H9 (cell line): ENCODE measurements around the gene GRIK4. TPM values are rescaled to one million over a fixed set of nuclear protein-coding genes. Genes with fewer than 3 reads are reported as not detected.

Experiments
- DNase-seq: peaks from one replicate; pipeline ENCODE4 v3.0.0-alpha.2; 2017
- H2AFZ ChIP-seq: one replicate; pipeline ENCODE4 v1.6.1; 2013; ENCODE audit warnings: mild to moderate bottlenecking, low read length, control low read depth, moderate library complexity
- H2AK5ac ChIP-seq: 2 replicates; pipeline ENCODE4 v1.6.1; 2013; ENCODE audit warnings: low read length, control low read depth, mixed read lengths; ENCODE audit not compliant: insufficient read length
- H2BK120ac ChIP-seq: one replicate; pipeline ENCODE4 v1.6.1; 2013; ENCODE audit warnings: low read depth, mild to moderate bottlenecking, low read length, control low read depth, inconsistent platforms; ENCODE audit not compliant: poor library complexity, severe bottlenecking
- H2BK12ac ChIP-seq: 2 replicates; pipeline ENCODE4 v1.6.1; 2013; ENCODE audit warnings: low read length, control low read depth, mixed read lengths, low read depth; ENCODE audit not compliant: insufficient read length
- H2BK15ac ChIP-seq: 2 replicates; pipeline ENCODE4 v1.6.1; 2013; ENCODE audit warnings: low read depth, low read length, control low read depth
- H2BK20ac ChIP-seq: one replicate; pipeline ENCODE4 v1.6.1; 2013; ENCODE audit warnings: low read depth, mild to moderate bottlenecking, low read length, control low read depth, inconsistent platforms; ENCODE audit not compliant: poor library complexity, severe bottlenecking
- H2BK5ac ChIP-seq: 2 replicates; pipeline ENCODE4 v1.6.1; 2013; ENCODE audit warnings: low read length, control low read depth, mixed read lengths; ENCODE audit not compliant: insufficient read length
- H3K14ac ChIP-seq: 2 replicates; pipeline ENCODE4 v1.6.1; 2013; ENCODE audit warnings: low read length, control low read depth; ENCODE audit not compliant: insufficient read depth
- H3K18ac ChIP-seq: 2 replicates; pipeline ENCODE4 v1.6.1; 2013; ENCODE audit warnings: low read depth, mild to moderate bottlenecking, mixed read lengths, low read length, control low read depth; ENCODE audit not compliant: insufficient read length
- H3K23ac ChIP-seq: 2 replicates; pipeline ENCODE4 v1.6.1; 2013; ENCODE audit warnings: low read length, control low read depth, mixed read lengths, low read depth; ENCODE audit not compliant: insufficient read length
- H3K23me2 ChIP-seq: 2 replicates; pipeline ENCODE4 v1.6.1; 2013; ENCODE audit warnings: low read depth, mild to moderate bottlenecking, mixed read lengths, low read length, control low read depth; ENCODE audit not compliant: insufficient read length, poor library complexity, severe bottlenecking
- H3K27ac ChIP-seq: 2 replicates; pipeline ENCODE4 v1.5.1; 2013; ENCODE audit warnings: low read length, control low read depth, mixed read lengths, low read depth; ENCODE audit not compliant: insufficient read length
- H3K27me3 ChIP-seq: 2 replicates; pipeline ENCODE4 v1.6.1; 2013; ENCODE audit warnings: low read length, control low read depth, inconsistent platforms; ENCODE audit not compliant: insufficient read depth
- H3K4ac ChIP-seq: 2 replicates; pipeline ENCODE4 v1.6.1; 2013; ENCODE audit warnings: low read depth, mild to moderate bottlenecking, control low read depth, inconsistent platforms, low read length, moderate library complexity
- H3K4me1 ChIP-seq: 2 replicates; pipeline ENCODE4 v1.6.1; 2013; ENCODE audit warnings: low read length, control low read depth, inconsistent platforms; ENCODE audit not compliant: insufficient read depth
- H3K4me2 ChIP-seq: 2 replicates; pipeline ENCODE4 v1.6.1; 2013; ENCODE audit warnings: low read length, control low read depth, mixed read lengths; ENCODE audit not compliant: insufficient read length, insufficient read depth
- H3K56ac ChIP-seq: 2 replicates; pipeline ENCODE4 v1.6.1; 2013; ENCODE audit warnings: low read depth, mild to moderate bottlenecking, mixed read lengths, low read length, control low read depth; ENCODE audit not compliant: insufficient read length
- H3K79me1 ChIP-seq: 2 replicates; pipeline ENCODE4 v1.6.1; 2013; ENCODE audit warnings: low read depth, mild to moderate bottlenecking, moderate library complexity, low read length, control low read depth, inconsistent platforms; ENCODE audit not compliant: insufficient read depth, poor library complexity, severe bottlenecking
- H3K79me2 ChIP-seq: 2 replicates; pipeline ENCODE4 v1.6.1; 2013; ENCODE audit warnings: low read length, control low read depth, inconsistent platforms; ENCODE audit not compliant: insufficient read depth
- H3K9ac ChIP-seq: 2 replicates; pipeline ENCODE4 v1.6.1; 2013; ENCODE audit warnings: low read length, control low read depth, mixed read lengths; ENCODE audit not compliant: insufficient read length; ENCODE audit errors: extremely low read depth
- H3K9me3 ChIP-seq: one replicate; pipeline ENCODE4 v1.6.1; 2013; ENCODE audit warnings: low read depth, low read length, inconsistent platforms; ENCODE audit not compliant: control insufficient read depth
- H3T11ph ChIP-seq: one replicate; pipeline ENCODE4 v1.6.1; 2013; ENCODE audit warnings: mild to moderate bottlenecking, low read length, control low read depth, inconsistent platforms
- H4K20me1 ChIP-seq: one replicate; pipeline ENCODE4 v1.6.1; 2013; ENCODE audit not compliant: control insufficient read depth, insufficient read length, insufficient read depth
- H4K5ac ChIP-seq: 2 replicates; pipeline ENCODE4 v1.6.1; 2013; ENCODE audit warnings: low read depth, mild to moderate bottlenecking, mixed read lengths, low read length, control low read depth; ENCODE audit not compliant: insufficient read length
- H4K8ac ChIP-seq: replicated peaks from 2 replicates; pipeline ENCODE4 v1.6.1; 2013; ENCODE audit warnings: low read length, control low read depth, mixed read lengths, low read depth; ENCODE audit not compliant: insufficient read length
- H4K91ac ChIP-seq: 2 replicates; pipeline ENCODE4 v1.6.1; 2013; ENCODE audit warnings: low read depth, mild to moderate bottlenecking, moderate library complexity, mixed read lengths, low read length, control low read depth; ENCODE audit not compliant: insufficient read length
- H3K27ac Mint-ChIP-seq, 3 experiments: 2 replicates in 2 of 3; 3 replicates in 1 of 3; pipeline ENCODE4 v1.8.0; 2020 to 2021; ENCODE audit warnings: mixed read lengths in 3 of 3, mild to moderate bottlenecking in 1 of 3, moderate library complexity in 1 of 3
- H3K27me3 Mint-ChIP-seq: 2 replicates; pipeline ENCODE4 v1.8.0; 2021; ENCODE audit warnings: low read depth, mild to moderate bottlenecking, moderate library complexity, mixed read lengths
- H3K36me3 Mint-ChIP-seq, 3 experiments: 2 replicates in 2 of 3; 3 replicates in 1 of 3; pipeline ENCODE4 v1.8.0; 2020 to 2021; ENCODE audit warnings: low read depth in 3 of 3, mixed read lengths in 3 of 3; ENCODE audit not compliant: insufficient read depth in 1 of 3
- H3K4me1 Mint-ChIP-seq, 2 experiments: 2 replicates each; pipeline ENCODE4 v1.8.0; 2020; ENCODE audit warnings: mixed read lengths in 2 of 2
- H3K4me3 Mint-ChIP-seq, 2 experiments: 2 replicates in 1 of 2; 3 replicates in 1 of 2; pipeline ENCODE4 v1.8.0; 2020 to 2021; ENCODE audit warnings: mild to moderate bottlenecking in 2 of 2, mixed read lengths in 2 of 2, moderate library complexity in 1 of 2
- H3K9me3 Mint-ChIP-seq, 2 experiments: 2 replicates in 1 of 2; 3 replicates in 1 of 2; pipeline ENCODE4 v1.8.0; 2020; ENCODE audit warnings: mild to moderate bottlenecking in 2 of 2, mixed read lengths in 2 of 2, moderate library complexity in 1 of 2
- CTCF ChIP-seq: fragments of 200-600 bp; sonication (generic); conservative IDR thresholded peaks from 3 replicates; pipeline ENCODE4 v1.8.0; 2021; ENCODE audit warnings: antibody characterized with exemption, mild to moderate bottlenecking
- WGBS: extraction: QIAGEN DNeasy Blood & Tissue Kit; methylation state at CpG from one replicate; pipeline ENCODE4 v1.1.7; 2013; ENCODE audit warnings: missing lambda C conversion rate, low lambda C conversion rate, mixed read lengths; ENCODE audit not compliant: insufficient read length; ENCODE audit errors: extremely low coverage; 5-methylcytosine and 5-hydroxymethylcytosine counted together
- total RNA-seq: library from RNA; stranded (reverse); gene quantifications from 2 replicates; pipeline ENCODE4 v1.2.1, GENCODE V29; 2021

GRIK4 gene
- total RNA-seq, 1 experiment from 2014 or later, result 2.3 TPM

GRCh38 chr11:120805960-120806555 is 294.5 kb downstream of the GRIK4 start:
- WGBS, result no CpG with 5 or more reads among the region's 9 CpGs
- no peaks in the 10 kb centered on the region for H3K36me3 Mint-ChIP-seq

More at GRCh38 chr11:120805960-120806555, 294.5 kb downstream of the GRIK4 start:
- H3K9me3 ChIP-seq, result no peaks in the 10 kb centered on the region
- H2AK5ac ChIP-seq, result no peak overlapping the region
- H2BK120ac ChIP-seq, result no peak overlapping the region
- H3K4me1 Mint-ChIP-seq, result peaks cover 27 to 38% of the 10 kb centered on the region in 2 experiments
- H3K9me3 Mint-ChIP-seq, result no peaks in the 10 kb centered on the region
- no peak overlapping the region for H2BK15ac ChIP-seq
- H3K56ac ChIP-seq, result no peak overlapping the region
- H3K9ac ChIP-seq, result no peak overlapping the region
- H3K27me3 Mint-ChIP-seq, result peaks cover 4% of the 10 kb centered on the region
- H4K91ac ChIP-seq, result no peak overlapping the region
- H2AFZ ChIP-seq, result no peak overlapping the region
- H3K23me2 ChIP-seq, result no peaks in the 10 kb centered on the region
- TF ChIP-seq CTCF, result no peak
- no peaks in the 10 kb centered on the region for H3K79me2 ChIP-seq
- no peak overlapping the region for H3K4me2 ChIP-seq
- DNase-seq, result no peak
- no peak overlapping the region for H4K8ac ChIP-seq
- H3K23ac ChIP-seq, result no peak overlapping the region
- H4K5ac ChIP-seq, result no peak overlapping the region
- H3T11ph ChIP-seq, result no peak overlapping the region
- no peak overlapping the region for H3K14ac ChIP-seq
- H3K18ac ChIP-seq, result no peak overlapping the region
- H3K79me1 ChIP-seq, result no peaks in the 10 kb centered on the region
- no peak overlapping the region for H3K27ac ChIP-seq
- peaks cover 8% of the 10 kb centered on the region; the same call in 1 of the 2 replicates for H3K4me1 ChIP-seq
- H3K27ac Mint-ChIP-seq, result no peak overlapping the region
- H2BK5ac ChIP-seq, result no peak overlapping the region
- no peak overlapping the region for H3K4me3 Mint-ChIP-seq
- H4K20me1 ChIP-seq, result peaks cover 3% of the 10 kb centered on the region
- no peak overlapping the region for H3K4ac ChIP-seq
- no peak overlapping the region for H2BK12ac ChIP-seq
- H2BK20ac ChIP-seq, result no peak overlapping the region
- H3K27me3 ChIP-seq, result no peaks in the 10 kb centered on the region
